Mesenchymal stem cell (in vitro differentiated cells and primary cell): ENCODE results near the gene COL4A4.

Experiments
- DNase-seq: peaks from one replicate; pipeline ENCODE4 v3.0.0-alpha.2; 2013
- H2AFZ ChIP-seq: one replicate; pipeline ENCODE4 v1.6.1; 2013; ENCODE audit warnings: low read depth, mild to moderate bottlenecking, control low read depth, inconsistent platforms, low read length, moderate library complexity
- H2AK5ac ChIP-seq: 2 replicates; pipeline ENCODE4 v1.6.1; 2013; ENCODE audit warnings: low read length, moderate library complexity, mild to moderate bottlenecking, inconsistent platforms; ENCODE audit not compliant: severe bottlenecking
- H2BK120ac ChIP-seq: one replicate; pipeline ENCODE4 v1.6.1; 2013; ENCODE audit warnings: low read depth, mild to moderate bottlenecking, inconsistent platforms, low read length, moderate library complexity
- H2BK12ac ChIP-seq, 2 experiments: one replicate each; pipeline ENCODE4 v1.6.1; 2013; ENCODE audit warnings: inconsistent platforms in 2 of 2, low read length in 2 of 2, mild to moderate bottlenecking in 2 of 2, moderate library complexity in 2 of 2, control low read depth in 1 of 2
- H2BK15ac ChIP-seq: one replicate; pipeline ENCODE4 v1.6.1; 2013; ENCODE audit warnings: mild to moderate bottlenecking, low read depth, inconsistent platforms; ENCODE audit not compliant: poor library complexity, severe bottlenecking
- H2BK5ac ChIP-seq: 2 replicates; pipeline ENCODE4 v1.6.1; 2013; ENCODE audit warnings: low read depth, mild to moderate bottlenecking, low read length, control low read depth, inconsistent platforms; ENCODE audit not compliant: poor library complexity, severe bottlenecking
- H3K14ac ChIP-seq, 2 experiments: one replicate each; pipeline ENCODE4 v1.6.1; 2013; ENCODE audit warnings: inconsistent platforms in 2 of 2, low read length in 2 of 2, control low read depth in 1 of 2, mild to moderate bottlenecking in 1 of 2, moderate library complexity in 1 of 2
- H3K18ac ChIP-seq, 2 experiments: one replicate each; pipeline ENCODE4 v1.6.1; 2013; ENCODE audit warnings: inconsistent platforms in 2 of 2, low read length in 2 of 2, control low read depth in 1 of 2, low read depth in 1 of 2, mild to moderate bottlenecking in 1 of 2
- H3K23ac ChIP-seq, 2 experiments: one replicate each; pipeline ENCODE4 v1.6.1; 2013; ENCODE audit warnings: inconsistent platforms in 2 of 2, low read length in 2 of 2, mild to moderate bottlenecking in 2 of 2, moderate library complexity in 2 of 2, control low read depth in 1 of 2
- H3K27ac ChIP-seq: 2 replicates; pipeline ENCODE4 v1.5.1; 2013; ENCODE audit warnings: mild to moderate bottlenecking, moderate library complexity, low read length, control low read depth, inconsistent platforms; ENCODE audit not compliant: poor library complexity, severe bottlenecking
- H3K27me3 ChIP-seq, 2 experiments: 2 replicates each; pipeline versions ENCODE4 v1.6.1 to v1.7.0; 2013; ENCODE audit warnings: low read length in 2 of 2, mild to moderate bottlenecking in 2 of 2, moderate library complexity in 2 of 2, control low read depth in 1 of 2, inconsistent platforms in 1 of 2; ENCODE audit not compliant: control insufficient read depth in 1 of 2, insufficient read depth in 1 of 2
- H3K36me3 ChIP-seq, 2 experiments: 2 replicates each; pipeline versions ENCODE4 v1.6.1 to v1.7.0; 2013; ENCODE audit warnings: low read length in 2 of 2, control low read depth in 1 of 2, inconsistent platforms in 1 of 2, low read depth in 1 of 2, mild to moderate bottlenecking in 1 of 2; ENCODE audit not compliant: insufficient read depth in 2 of 2, control insufficient read depth in 1 of 2
- H3K4ac ChIP-seq, 2 experiments: one replicate each; pipeline ENCODE4 v1.6.1; 2013; ENCODE audit warnings: inconsistent platforms in 2 of 2, low read length in 2 of 2, mild to moderate bottlenecking in 2 of 2, moderate library complexity in 2 of 2, control low read depth in 1 of 2, low read depth in 1 of 2
- H3K4me1 ChIP-seq: 2 replicates; pipeline ENCODE4 v1.6.1; 2013; ENCODE audit warnings: low read depth, low read length, control low read depth; ENCODE audit not compliant: control insufficient read depth, insufficient read depth
- H3K4me2 ChIP-seq: 2 replicates; pipeline ENCODE4 v1.6.1; 2013; ENCODE audit warnings: low read length, mild to moderate bottlenecking, inconsistent platforms; ENCODE audit not compliant: poor library complexity, severe bottlenecking
- H3K4me3 ChIP-seq, 2 experiments: 2 replicates each; pipeline versions ENCODE4 v1.5.1 to v1.7.0; 2013; ENCODE audit warnings: low read length in 2 of 2, mild to moderate bottlenecking in 2 of 2, control low read depth in 1 of 2, low read depth in 1 of 2; ENCODE audit not compliant: insufficient read depth in 1 of 2
- H3K79me1 ChIP-seq: replicated peaks from 2 replicates; pipeline ENCODE4 v1.6.1; 2013; ENCODE audit warnings: mild to moderate bottlenecking, control low read depth, low read length, inconsistent platforms; ENCODE audit not compliant: poor library complexity, severe bottlenecking
- H3K9ac ChIP-seq: 2 replicates; pipeline ENCODE4 v1.7.0; 2013; ENCODE audit warnings: mild to moderate bottlenecking, low read length, moderate library complexity
- H3K9me3 ChIP-seq: 2 replicates; pipeline ENCODE4 v1.7.0; 2013; ENCODE audit warnings: mild to moderate bottlenecking, low read length; ENCODE audit not compliant: control insufficient read depth
- H4K8ac ChIP-seq: one replicate; pipeline ENCODE4 v1.6.1; 2013; ENCODE audit warnings: inconsistent platforms, mild to moderate bottlenecking, low read length, moderate library complexity
- H4K91ac ChIP-seq: one replicate; pipeline ENCODE4 v1.6.1; 2013; ENCODE audit warnings: mild to moderate bottlenecking, low read length, inconsistent platforms
- WGBS: methylation state at CpG from one replicate; pipeline ENCODE4 v1.1.7; 2013; ENCODE audit warnings: mixed read lengths; 5-methylcytosine and 5-hydroxymethylcytosine counted together

Gene COL4A4

DNA sequence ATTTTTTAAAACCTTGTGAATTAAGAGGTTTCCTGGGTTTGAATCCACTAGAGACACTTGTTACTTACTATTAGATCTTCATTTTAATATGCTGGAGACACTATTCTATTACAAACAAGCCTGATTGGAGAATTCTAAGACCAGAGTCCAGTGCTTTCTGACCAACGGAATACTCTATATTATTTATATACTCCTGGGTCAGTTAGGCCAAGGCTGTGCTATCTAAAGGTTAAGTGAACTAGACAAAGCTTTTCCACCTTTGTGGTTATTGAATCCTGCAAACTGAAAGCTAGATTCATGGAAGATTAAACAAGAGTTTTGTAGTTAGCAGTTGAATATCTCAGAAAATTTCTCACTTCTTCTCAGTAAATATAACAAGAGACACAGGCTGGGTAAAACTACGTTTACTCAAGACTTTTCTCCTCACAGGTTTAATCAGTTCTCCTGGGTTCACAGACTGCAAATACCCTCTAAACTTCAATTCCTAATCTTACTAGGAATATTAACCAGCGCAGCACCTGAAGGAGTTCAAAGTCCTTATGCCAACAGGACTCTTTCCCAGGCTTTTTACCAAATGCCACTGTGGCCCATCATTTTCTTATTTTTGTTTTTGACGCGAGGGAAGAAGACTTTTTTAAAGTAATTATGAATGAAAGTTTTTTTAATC, 66.4 kb downstream of the COL4A4 start:
- Histone ChIP-seq H3K9me3 (no peaks in the 10 kb centered on the region), H2BK5ac (no peak overlapping the region), H3K18ac (no peak overlapping the region), H3K79me1 (no peaks in the 10 kb centered on the region), H3K27me3 (no peaks in the 10 kb centered on the region), H2BK15ac (no peak overlapping the region), H2AFZ (no peak overlapping the region), H3K14ac (no peak overlapping the region), H3K36me3 (no peaks in the 10 kb centered on the region), H3K4me2 (no peak overlapping the region), H4K8ac (no peak overlapping the region), H3K4ac (no peak overlapping the region), H2BK12ac (no peak overlapping the region), H2AK5ac (no peak overlapping the region), H3K4me1 (no peaks in the 10 kb centered on the region), H3K23ac (no peak overlapping the region), H3K9ac (no peak overlapping the region), H2BK120ac (no peak overlapping the region), H3K4me3 (no peak overlapping the region), H4K91ac (no peak overlapping the region), H3K27ac (no peak overlapping the region)
- WGBS = 88% methylated on average over 2 of the region's 5 CpGs
- no peak for DNase-seq

- H2BK5ac ChIP-seq = no peak overlapping the region
- H4K91ac ChIP-seq = no peak overlapping the region
- no peak overlapping the region for H3K23ac ChIP-seq
- H3K9me3 ChIP-seq = no peaks in the 10 kb centered on the region
- H4K8ac ChIP-seq = no peak overlapping the region
- no peaks in the 10 kb centered on the region for H3K79me1 ChIP-seq
- no peaks in the 10 kb centered on the region for H3K27me3 ChIP-seq
- no peak overlapping the region for H2BK12ac ChIP-seq
- H3K14ac ChIP-seq = no peak overlapping the region
- no peak overlapping the region for H3K4ac ChIP-seq
- H2BK15ac ChIP-seq = no peak overlapping the region
- H3K4me1 ChIP-seq = no peaks in the 10 kb centered on the region
- WGBS = 83% methylated on average over 4 of the region's 4 CpGs
- DNase-seq = peak; percentile 9
- no peak overlapping the region for H3K27ac ChIP-seq
- no peak overlapping the region for H3K4me3 ChIP-seq
- H3K4me2 ChIP-seq = no peak overlapping the region
- H3K9ac ChIP-seq = no peak overlapping the region
- no peaks in the 10 kb centered on the region for H3K36me3 ChIP-seq
- no peak overlapping the region for H2AFZ ChIP-seq
- no peak overlapping the region for H3K18ac ChIP-seq
- H2AK5ac ChIP-seq = no peak overlapping the region
- H2BK120ac ChIP-seq = no peak overlapping the region
Observed at GRCh38 chr2:227095346-227095745, 68.7 kb downstream of the COL4A4 start.

- Histone ChIP-seq H3K4ac (no peak overlapping the region), H3K4me2 (no peak overlapping the region), H3K23ac (no peak overlapping the region), H3K79me1 (no peaks in the 10 kb centered on the region), H3K27ac (no peak overlapping the region), H2BK15ac (no peak overlapping the region), H2BK120ac (no peak overlapping the region), H2AK5ac (no peak overlapping the region), H4K91ac (no peak overlapping the region), H3K4me3 (no peak overlapping the region), H3K9ac (no peak overlapping the region), H3K4me1 (no peaks in the 10 kb centered on the region), H2AFZ (no peak overlapping the region), H2BK12ac (no peak overlapping the region), H2BK5ac (no peak overlapping the region), H3K14ac (no peak overlapping the region), H3K18ac (no peak overlapping the region), H4K8ac (no peak overlapping the region), H3K9me3 (no peaks in the 10 kb centered on the region), H3K36me3 (no peaks in the 10 kb centered on the region), H3K27me3 (peaks cover 0 to 7% of the 10 kb centered on the region in 2 experiments)
- DNase-seq = no peak
- WGBS = no CpG with 5 or more reads among the region's 1 CpG
Observed at GRCh38 chr2:227082286-227082685, 81.7 kb downstream of the COL4A4 start.

GRCh38 chr2:227079726-227080125, 84.3 kb downstream of the COL4A4 start:
- H2BK12ac ChIP-seq = no peak overlapping the region
- no peaks in the 10 kb centered on the region for H3K4me1 ChIP-seq
- no peak overlapping the region for H2BK15ac ChIP-seq
- no peak overlapping the region for H3K9ac ChIP-seq
- H3K18ac ChIP-seq = no peak overlapping the region
- WGBS = 50% methylated on average over 6 of the region's 6 CpGs
- H3K27ac ChIP-seq = no peak overlapping the region
- H3K14ac ChIP-seq = no peak overlapping the region
- H3K4me3 ChIP-seq = no peak overlapping the region
- no peak overlapping the region for H3K4me2 ChIP-seq
- H2BK5ac ChIP-seq = no peak overlapping the region
- H2AFZ ChIP-seq = no peak overlapping the region
- no peak overlapping the region for H4K8ac ChIP-seq
- no peak for DNase-seq
- no peaks in the 10 kb centered on the region for H3K36me3 ChIP-seq
- no peaks in the 10 kb centered on the region for H3K79me1 ChIP-seq
- H3K4ac ChIP-seq = no peak overlapping the region
- no peak overlapping the region for H2AK5ac ChIP-seq
- no peak overlapping the region for H2BK120ac ChIP-seq
- H4K91ac ChIP-seq = no peak overlapping the region
- no peak overlapping the region for H3K23ac ChIP-seq
- H3K27me3 ChIP-seq = peaks cover 0 to 7% of the 10 kb centered on the region in 2 experiments
- no peaks in the 10 kb centered on the region for H3K9me3 ChIP-seq
